ENCODE measurements around the gene CTNNBL1. TPM values are rescaled to one million over a fixed set of nuclear protein-coding genes. Genes with fewer than 3 reads are reported as not detected.

CTNNBL1 gene
- total and polyA plus RNA-seq, 2 donors (not counting 3 experiments of a cell fraction or from before 2014, with no cell fraction given): 20.8 to 60.2 TPM

- no peaks in the 10 kb centered on the region for H3K79me2 ChIP-seq (ENCODE audit: control insufficient read depth, insufficient read depth, low read length)
- no peak overlapping the region for H3K9ac ChIP-seq (replicated peaks; ENCODE audit: extremely low read depth, insufficient read depth, low read length)
- POLR2A ChIA-PET: no interaction called here
- intact Hi-C loops (cut with micrococcal nuclease) (no loop called here), dilution Hi-C loops (cut with MboI; ENCODE audit: extremely low pct_ligation_motif_present, low sequenced_read_pairs) (no loop called here)
- H3K36me3 ChIP-seq (ENCODE audit: control insufficient read depth in 2 of 2, extremely low read depth in 1 of 2, insufficient read depth in 2 of 2, low read length in 2 of 2): no peaks in the 10 kb centered on the region
- H4K20me1 ChIP-seq (replicated peaks; ENCODE audit: control insufficient read depth, extremely low read depth, insufficient read depth, low read length): no peaks in the 10 kb centered on the region
- TF ChIP-seq JUN (IDR thresholded peaks at IDR 0.05; ENCODE audit: borderline replicate concordance, insufficient read depth, insufficient read length, low read depth) (no peak), CTCF (IDR thresholded peaks at IDR 0.05; ENCODE audit: extremely low read depth in 1 of 2, insufficient read depth in 1 of 2, low read depth in 1 of 2, low read length in 2 of 2) (no peak), MYC (IDR thresholded peaks at IDR 0.05; ENCODE audit: low read depth, low read length) (no peak), FOS (IDR thresholded peaks at IDR 0.05; ENCODE audit: borderline replicate concordance, insufficient read depth, low read length) (no peak), MAX (IDR thresholded peaks at IDR 0.05; ENCODE audit: insufficient read depth, insufficient read length) (no peak), GATA2 (IDR thresholded peaks at IDR 0.05; ENCODE audit: insufficient read depth, insufficient read length, low read depth, low read length) (no peak), POLR2AphosphoS5 (IDR thresholded peaks at IDR 0.05; ENCODE audit: insufficient read depth, low read depth, low read length) (no peak), EZH2 (IDR thresholded peaks at IDR 0.05; ENCODE audit: borderline replicate concordance, low read depth, low read length, severe bottlenecking) (no peak), POLR2A (IDR thresholded peaks at IDR 0.05; ENCODE audit: low read depth, low read length) (no peak)
- BruUV-seq (replicated peaks): no TSS peak
- H3K9me1 ChIP-seq (replicated peaks; ENCODE audit: control insufficient read depth, extremely low read depth, insufficient read depth, low read length): no peaks in the 10 kb centered on the region
- no peaks in the 10 kb centered on the region for H3K27me3 ChIP-seq (ENCODE audit: control insufficient read depth in 2 of 2, insufficient read depth in 2 of 2, low read length in 2 of 2)
- no peak overlapping the region for H2AFZ ChIP-seq (ENCODE audit: low read depth, low read length)
- DNase-seq (ENCODE audit: low read depth, low spot score) (no peak), FAIRE-seq (no peak)
- no peak overlapping the region for H3K4me2 ChIP-seq (ENCODE audit: insufficient read depth, low read length)
- H3K9me3 ChIP-seq (replicated peaks; ENCODE audit: control insufficient read depth, insufficient read depth, low read length): no peaks in the 10 kb centered on the region
- no peak overlapping the region for H3K4me3 ChIP-seq (replicated peaks in 1 of 3; ENCODE audit: insufficient read depth in 1 of 3, low read depth in 1 of 3, low read length in 3 of 3)
- H3K4me1 ChIP-seq (ENCODE audit: control insufficient read depth, extremely low read depth, insufficient read depth, low read length): no peaks in the 10 kb centered on the region
- CTCF ChIA-PET: interaction anchor here (1.0 kb wide), 1 partner anchor 12 kb away, joined by 3 read pairs; no protein-coding TSS in a partner anchor
- H3K27ac ChIP-seq (ENCODE audit: insufficient read depth, low read depth, low read length): no peak overlapping the region
Observed at GRCh38 chr20:37885593-37886503, 192.0 kb downstream of the CTNNBL1 start.
